T-cell (primary cell): ENCODE results near the gene ZG16B. TPM values are rescaled to one million over a fixed set of nuclear protein-coding genes. Genes with fewer than 3 reads are reported as not detected.

Experiments
- ATAC-seq, 4 experiments: fragments of 200-7000 bp in 3 of 4; fragments of 150-1000 bp in 1 of 4; cut with Tn5 transposase; replicated peaks in 1 of 4; 1 replicate in 3 of 4; 2 replicates in 1 of 4; pipeline ENCODE4 v1.10.0; 2021; ENCODE audit warnings: moderate library complexity in 3 of 4, mild to moderate bottlenecking in 2 of 4, moderate number of reproducible peaks in 1 of 4
- CTCF ChIA-PET, 2 donors: fragments of 300-600 bp; sonication (Branson Sonifier 250); formaldehyde crosslinking; loops; one replicate each; lab custom pipeline; 2022; ENCODE audit warnings: antibody characterized with exemption in 2 of 2; lab: Charles Lee
- POLR2A ChIA-PET, 2 donors: fragments of 300-600 bp; sonication (Branson Sonifier 250); formaldehyde crosslinking; loops; one replicate each; lab custom pipeline; 2022; ENCODE audit warnings: antibody characterized with exemption in 2 of 2; lab: Charles Lee
- DNase-seq, 35 experiments: peaks; one replicate each; pipeline versions ENCODE4 v3.0.0 to v3.0.0-alpha.2; 2013 to 2023
- H3K27ac ChIP-seq: one replicate; pipeline ENCODE4 v1.5.1; 2013; ENCODE audit warnings: low read length
- H3K27me3 ChIP-seq, 2 experiments: replicated peaks in 1 of 2; 1 replicate in 1 of 2; 2 replicates in 1 of 2; pipeline versions ENCODE4 v1.6.1 to v1.7.0; 2013; ENCODE audit warnings: low read length in 1 of 2, mixed read lengths in 1 of 2; ENCODE audit not compliant: control insufficient read depth in 2 of 2, insufficient read depth in 2 of 2; ENCODE audit errors: extremely low read depth in 1 of 2
- H3K36me3 ChIP-seq, 2 donors: 1 replicate in 1 of 2; 2 replicates in 1 of 2; pipeline versions ENCODE4 v1.6.1 to v1.7.0; 2013; ENCODE audit warnings: low read length in 1 of 2; ENCODE audit not compliant: control insufficient read depth in 2 of 2, insufficient read depth in 1 of 2; ENCODE audit errors: extremely low read depth in 1 of 2
- H3K4me1 ChIP-seq, 2 experiments: 1 replicate in 1 of 2; 2 replicates in 1 of 2; pipeline versions ENCODE4 v1.6.1 to v1.7.0; 2013; ENCODE audit warnings: low read length in 2 of 2, mixed read lengths in 1 of 2; ENCODE audit not compliant: insufficient read depth in 2 of 2, control insufficient read depth in 1 of 2; ENCODE audit errors: extremely low read depth in 1 of 2
- H3K4me3 ChIP-seq, 2 donors: 1 replicate in 1 of 2; 2 replicates in 1 of 2; pipeline versions ENCODE4 v1.5.1 to v1.7.0; 2013; ENCODE audit warnings: mild to moderate bottlenecking in 2 of 2, low read length in 1 of 2, moderate library complexity in 1 of 2; ENCODE audit not compliant: control insufficient read depth in 1 of 2; ENCODE audit errors: extremely low read depth in 1 of 2
- H3K9me3 ChIP-seq: 2 replicates; pipeline ENCODE4 v1.7.0; 2013
- H3K27ac Mint-ChIP-seq, 2 donors: one replicate each; pipeline ENCODE4 v1.8.0; 2020 to 2021; ENCODE audit warnings: mild to moderate bottlenecking in 2 of 2, mixed read lengths in 2 of 2
- H3K27me3 Mint-ChIP-seq, 2 donors: one replicate each; pipeline ENCODE4 v1.8.0; 2021 to 2022; ENCODE audit warnings: mixed read lengths in 2 of 2
- H3K36me3 Mint-ChIP-seq: one replicate; pipeline ENCODE4 v1.8.0; 2021; ENCODE audit warnings: mixed read lengths
- H3K4me1 Mint-ChIP-seq, 3 donors: one replicate each; pipeline ENCODE4 v1.8.0; 2020 to 2022; ENCODE audit warnings: mixed read lengths in 3 of 3, mild to moderate bottlenecking in 1 of 3
- H3K4me3 Mint-ChIP-seq, 3 donors: one replicate each; pipeline ENCODE4 v1.8.0; 2020 to 2022; ENCODE audit warnings: mild to moderate bottlenecking in 3 of 3, mixed read lengths in 3 of 3, moderate library complexity in 3 of 3
- H3K9me3 Mint-ChIP-seq, 3 donors: one replicate each; pipeline ENCODE4 v1.8.0; 2020 to 2022; ENCODE audit warnings: mixed read lengths in 3 of 3
- WGBS: methylation state at CpG from one replicate; pipeline ENCODE4 v1.1.5; 2013; ENCODE audit warnings: missing lambda C conversion rate; ENCODE audit not compliant: insufficient coverage; 5-methylcytosine and 5-hydroxymethylcytosine counted together
- total RNA-seq, 35 experiments: library from RNA in 6 of 35; stranded (reverse) in 6 of 35; fragments of 120-200 nt in 1 of 35; gene quantifications; one replicate each; pipeline versions ENCODE4 v1.2.1 to v1.2.4 and lab custom pipeline; 2013 to 2026

The ZG16B gene
- total RNA-seq, 5 donors from 2014 or later (not counting 1 experiment from before 2014, with no cell fraction given) = 0.43 TPM; not detected in 4

- no peak overlapping the region for H3K4me3 ChIP-seq
- H3K27me3 Mint-ChIP-seq = peaks cover 10 to 16% of the 10 kb centered on the region in 2 donors
- no peaks in the 10 kb centered on the region for H3K9me3 ChIP-seq
- CTCF ChIA-PET = no interaction called here
- POLR2A ChIA-PET = no interaction called here
- H3K4me1 ChIP-seq = peaks cover 0 to 11% of the 10 kb centered on the region in 2 experiments
- H3K4me3 Mint-ChIP-seq = no peak overlapping the region
- no peaks in the 10 kb centered on the region for H3K9me3 Mint-ChIP-seq
- no peak overlapping the region for H3K27ac Mint-ChIP-seq
- no peaks in the 10 kb centered on the region for H3K36me3 ChIP-seq
- H3K27me3 ChIP-seq = peaks cover 0 to 48% of the 10 kb centered on the region in 2 experiments
- no peaks in the 10 kb centered on the region for H3K36me3 Mint-ChIP-seq
- no CpG with 5 or more reads among the region's 7 CpGs for WGBS
- DNase-seq (no peak), ATAC-seq (no peak)
- H3K4me1 Mint-ChIP-seq = peaks cover 7 to 8% (median 7%) of the 10 kb centered on the region in 3 donors
- H3K27ac ChIP-seq = no peak overlapping the region
These were observed 3.7 kb downstream of the ZG16B start for GRCh38 chr16:2833776-2834175.

DNA sequence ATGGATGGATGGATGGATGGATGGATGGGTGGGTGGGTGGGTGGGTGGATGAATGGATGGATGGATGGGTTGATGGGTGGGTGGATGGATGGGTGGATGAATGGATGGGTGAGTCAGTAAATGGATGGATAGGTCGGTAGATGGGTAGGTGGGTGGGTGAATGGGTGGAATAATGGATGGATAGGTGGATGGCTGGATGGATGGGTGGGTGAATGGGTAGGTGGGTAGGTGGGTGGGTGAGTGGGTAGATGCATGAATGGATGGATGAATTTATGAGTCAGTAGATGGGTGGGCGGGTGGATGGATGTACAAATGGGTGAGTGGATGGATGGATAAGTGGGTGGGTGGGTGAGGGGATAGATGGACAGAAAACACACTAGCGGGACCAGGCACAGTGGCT is 4.9 kb downstream of the ZG16B start:
- 83% methylated on average over 3 of the region's 3 CpGs for WGBS
- Histone ChIP-seq H3K4me1 (peaks cover 0 to 20% of the 10 kb centered on the region in 2 experiments), H3K36me3 (no peaks in the 10 kb centered on the region), H3K27me3 (peaks cover 0 to 36% of the 10 kb centered on the region in 2 experiments), H3K4me3 (no peak overlapping the region), H3K27ac (no peak overlapping the region), H3K9me3 (no peaks in the 10 kb centered on the region)
- CTCF ChIA-PET = no interaction called here
- ATAC-seq = no peak
- H3K9me3 Mint-ChIP-seq = no peaks in the 10 kb centered on the region
- H3K36me3 Mint-ChIP-seq = no peaks in the 10 kb centered on the region
- H3K4me3 Mint-ChIP-seq = no peak overlapping the region
- peaks cover 10 to 16% of the 10 kb centered on the region in 2 donors for H3K27me3 Mint-ChIP-seq
- no peak overlapping the region for H3K27ac Mint-ChIP-seq
- POLR2A ChIA-PET = no interaction called here
- peaks cover 13 to 20% (median 16%) of the 10 kb centered on the region in 3 donors for H3K4me1 Mint-ChIP-seq
- DNase-seq = no peak

DNA sequence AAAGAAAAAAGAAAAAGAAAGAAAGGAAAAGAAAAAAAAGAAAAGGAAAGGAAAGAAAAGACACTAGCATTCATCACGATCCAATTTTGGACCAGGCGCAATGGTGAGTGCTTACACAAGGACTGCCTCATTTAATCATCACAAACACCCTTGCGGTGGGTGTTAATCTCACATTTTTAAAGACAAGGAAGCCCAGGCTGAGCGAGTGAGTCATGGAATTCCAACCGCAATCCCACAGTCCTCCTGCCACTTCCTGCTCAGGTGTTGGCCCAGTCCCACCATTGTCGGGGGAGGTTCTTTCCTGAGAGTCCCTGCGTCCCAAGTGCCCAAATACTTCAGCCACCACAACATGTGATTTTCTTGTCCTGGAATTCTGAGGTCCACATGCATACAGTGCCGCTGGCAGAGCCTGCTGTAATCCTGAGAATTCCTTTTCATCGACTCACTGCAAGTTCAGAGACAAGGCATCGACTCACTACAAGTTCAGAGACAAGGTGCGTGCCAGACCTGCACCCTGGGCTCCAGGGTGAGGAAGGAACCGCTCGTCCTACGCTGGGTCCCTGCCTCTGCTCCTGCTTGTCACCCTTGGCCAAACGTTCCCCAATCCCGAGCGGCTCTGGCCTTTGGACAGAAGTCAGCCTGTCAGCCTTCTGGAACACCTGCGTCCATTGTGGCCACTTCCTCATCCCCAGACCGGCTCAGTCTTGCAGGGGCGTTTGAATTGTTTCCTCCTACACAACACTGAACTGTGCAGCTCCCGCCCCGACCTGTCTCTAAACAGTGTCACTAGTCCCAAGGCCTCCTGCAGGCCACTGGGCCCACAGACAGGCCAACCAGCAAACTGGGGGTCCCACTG is 5.8 kb downstream of the ZG16B start:
- Histone ChIP-seq H3K9me3 (no peaks in the 10 kb centered on the region), H3K4me1 (peaks cover 6 to 26% of the 10 kb centered on the region in 2 experiments), H3K27ac (no peak overlapping the region), H3K27me3 (peaks cover 0 to 27% of the 10 kb centered on the region in 2 experiments), H3K36me3 (no peaks in the 10 kb centered on the region), H3K4me3 (no peak overlapping the region)
- no peak for DNase-seq
- ChIA-PET CTCF (no interaction called here), POLR2A (no interaction called here)
- WGBS = 56% methylated on average over 15 of the region's 22 CpGs
- Mint-ChIP-seq H3K27ac (no peak overlapping the region), H3K4me3 (no peak overlapping the region), H3K27me3 (peaks cover 8 to 11% of the 10 kb centered on the region in 2 donors), H3K9me3 (no peaks in the 10 kb centered on the region), H3K4me1 (peaks cover 16 to 27% (median 20%) of the 10 kb centered on the region in 3 donors), H3K36me3 (no peaks in the 10 kb centered on the region)
- no peak for ATAC-seq

DNA sequence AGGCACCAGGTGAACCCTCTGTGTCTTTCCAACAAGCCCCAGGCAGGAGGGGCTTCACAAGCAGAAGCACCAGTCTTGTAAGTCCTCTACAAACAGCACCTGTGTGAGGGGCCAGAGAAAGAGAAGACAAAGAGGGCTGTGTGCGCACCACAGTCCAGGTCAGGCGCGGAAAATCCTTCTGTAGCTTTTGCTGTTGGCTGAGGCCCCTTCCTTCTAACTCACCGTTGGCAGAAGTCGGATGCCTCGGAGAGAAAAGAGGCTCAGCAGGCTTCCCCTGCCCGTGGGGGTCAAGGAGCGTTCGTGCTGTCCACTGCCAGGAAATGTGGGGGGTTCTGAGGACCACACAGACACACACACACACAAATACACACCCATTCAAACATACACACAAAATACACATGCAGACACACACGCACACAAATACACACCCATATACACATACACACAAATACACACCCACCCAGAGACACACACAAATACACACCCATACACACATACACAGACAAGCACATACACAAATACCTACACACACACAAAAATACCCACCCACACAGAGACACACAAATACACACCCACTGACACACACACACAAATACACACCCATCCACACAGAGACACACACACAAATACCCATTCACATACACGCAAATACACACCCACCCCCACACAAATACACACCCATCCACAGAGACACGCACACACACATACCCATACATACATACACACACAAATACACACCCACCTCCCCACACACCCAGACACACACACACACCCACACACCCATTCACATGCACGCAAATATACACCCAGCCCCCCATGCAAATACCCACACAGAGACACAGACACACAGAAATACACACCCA is 6.8 kb downstream of the ZG16B start:
- Mint-ChIP-seq H3K27me3 (peaks cover 5 to 9% of the 10 kb centered on the region in 2 donors), H3K27ac (no peak overlapping the region), H3K4me1 (peaks cover 16 to 35% (median 27%) of the 10 kb centered on the region in 3 donors), H3K4me3 (no peak overlapping the region), H3K36me3 (no peaks in the 10 kb centered on the region), H3K9me3 (no peaks in the 10 kb centered on the region)
- WGBS = 89% methylated on average over 5 of the region's 13 CpGs
- CTCF ChIA-PET = no interaction called here
- POLR2A ChIA-PET = no interaction called here
- H3K4me1 ChIP-seq = peaks cover 15 to 36% of the 10 kb centered on the region in 2 experiments
- H3K4me3 ChIP-seq = no peak overlapping the region
- no peaks in the 10 kb centered on the region for H3K9me3 ChIP-seq
- peaks cover 0 to 17% of the 10 kb centered on the region in 2 experiments for H3K27me3 ChIP-seq
- ATAC-seq (no peak), DNase-seq (no peak)
- no peaks in the 10 kb centered on the region for H3K36me3 ChIP-seq
- H3K27ac ChIP-seq = no peak overlapping the region

DNA sequence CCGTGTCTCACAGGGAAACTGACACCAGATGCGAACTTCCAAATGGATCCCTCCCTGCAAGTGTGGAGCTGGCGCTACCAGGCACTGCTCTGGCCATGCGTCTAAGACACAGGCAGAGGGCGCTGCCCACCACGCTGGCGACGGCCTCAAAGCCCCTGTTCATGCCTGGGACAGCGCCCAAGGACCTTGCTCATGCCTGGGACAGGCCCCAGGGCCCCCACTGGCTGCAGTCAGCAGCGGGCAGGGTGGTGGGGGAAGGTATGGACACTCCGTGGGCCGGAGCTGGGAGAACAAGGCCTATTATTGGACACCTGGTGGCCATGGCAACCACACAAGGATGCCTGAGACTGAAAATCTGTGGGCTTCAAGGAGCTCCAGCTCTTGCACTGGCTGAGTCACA is 8.8 kb downstream of the ZG16B start:
- 14% methylated on average over 11 of the region's 12 CpGs for WGBS
- no peak overlapping the region for H3K27ac ChIP-seq
- peaks cover 0 to 10% of the 10 kb centered on the region in 2 experiments for H3K27me3 ChIP-seq
- peaks cover 0 to 4% of the 10 kb centered on the region in 2 donors for H3K27me3 Mint-ChIP-seq
- peak in 33 of 35 experiments; percentile 10 to 77 (median 46) for DNase-seq
- no peaks in the 10 kb centered on the region for H3K9me3 Mint-ChIP-seq
- H3K4me1 ChIP-seq = peaks cover 22 to 47% of the 10 kb centered on the region in 2 experiments
- ATAC-seq = peak; percentile 51 to 75 (median 56)
- no peaks in the 10 kb centered on the region for H3K36me3 ChIP-seq
- no peak overlapping the region for H3K4me3 Mint-ChIP-seq
- ChIA-PET CTCF (interaction anchor here in 1 of 2 donors (0.6 to 2.6 kb wide), 4 partner anchors 27 to 88 kb away, joined by 3 to 19 read pairs (median 4); no protein-coding TSS in a partner anchor), POLR2A (no interaction called here)
- peaks cover 16 to 50% (median 37%) of the 10 kb centered on the region in 3 donors for H3K4me1 Mint-ChIP-seq
- H3K36me3 Mint-ChIP-seq = no peaks in the 10 kb centered on the region
- no peak overlapping the region for H3K27ac Mint-ChIP-seq
- no peaks in the 10 kb centered on the region for H3K9me3 ChIP-seq
- H3K4me3 ChIP-seq = no peak overlapping the region
